Pancreas (tissue), 10 donors: ENCODE data around the gene TSPAN11. TPM values are rescaled to one million over a fixed set of nuclear protein-coding genes. Genes with fewer than 3 reads are reported as not detected.

Experiments used
- ATAC-seq, 4 donors: fragments of 200-7000 bp; cut with Tn5 transposase; one replicate each; pipeline versions ENCODE4 v1.8.0 to v1.9.1; 2020; ENCODE audit warnings: mild to moderate bottlenecking in 4 of 4, moderate library complexity in 4 of 4
- DNase-seq, 6 donors: peaks; one replicate each; pipeline ENCODE4 v3.0.0-alpha.2; 2020
- FAIRE-seq: peaks from 2 replicates; lab custom pipeline; 2012; peaks lifted over from hg19 to GRCh38; lab: Jason Lieb, UNC
- H3K27ac ChIP-seq, 4 donors: fragments of 200-600 bp; sonication (generic); 1 replicate in 3 of 4; 2 replicates in 1 of 4; pipeline versions ENCODE4 v1.5.0 to v1.8.0; 2020
- H3K27me3 ChIP-seq, 4 donors: fragments of 200-600 bp; one replicate each; pipeline ENCODE4 v1.8.0; 2021
- H3K36me3 ChIP-seq, 3 donors: fragments of 200-600 bp; sonication (generic) in 1 of 3; one replicate each; pipeline versions ENCODE4 v1.5.0 to v1.8.0; 2020 to 2021
- H3K4me1 ChIP-seq, 3 donors: fragments of 200-600 bp; one replicate each; pipeline ENCODE4 v1.8.0; 2021
- H3K4me3 ChIP-seq, 4 donors: fragments of 200-600 bp; sonication (generic) in 2 of 4; one replicate each; pipeline versions ENCODE4 v1.5.0 to v1.8.0; 2020 to 2021
- H3K9me3 ChIP-seq, 4 donors: fragments of 200-600 bp; one replicate each; pipeline ENCODE4 v1.8.0; 2021
- WGBS, 2 donors: extraction: QIAGEN DNeasy Blood & Tissue Kit; methylation state at CpG; one replicate each; pipeline ENCODE4 v1.1.7; 2013; 5-methylcytosine and 5-hydroxymethylcytosine counted together
- intact Hi-C, 3 donors: fragments of 100-400 bp; cut with DNase I; formaldehyde crosslinking; loops; one replicate each; pipeline versions ENCODE4 v1.11.1 to v1.14.2; 2022
- polyA plus RNA-seq, 2 donors: library from polyadenylated mRNA; stranded (reverse); fragments of 200-250 nt; gene quantifications; one replicate each; pipeline ENCODE4 v1.2.3, GENCODE V29; 2013
- total RNA-seq, 6 donors: library from RNA; stranded (reverse); fragmentation: NEBNext Ultra II Directional in 4 of 6; extraction: Animal tissue kit (Norgen Biotek cat#: 25700) in 4 of 6; gene quantifications; one replicate each; pipeline versions ENCODE4 v1.2.1 to v1.2.4, GENCODE V29; 2021 to 2023
- TF ChIP-seq, protein P1 (sequence below), 4 donors: fragments of 200-600 bp; sonication (generic) in 3 of 4; IDR thresholded peaks; one replicate each; pipeline versions ENCODE4 v1.5.0 to v1.8.0; 2021; ENCODE audit warnings: antibody characterized with exemption in 4 of 4
- donor health status: healthy with polysubstance abuse.
- donor health status: DM: no; HTN: no; CAD: no; lungs with moderate emphysema.
- donor health status: DM: no; HTN: no; CAD: no.
- donor health status: control.
- donor health status: control.
- donor health status: Bipolar disorder and iron deficiency.
- donor health status: DM: yes; HTN: yes; CAD: no.
- donor health status: DM: no; HTN: no; CAD: no.
- donor health status: DM: no; HTN: no; CAD: no.
- donor health status: DM: yes; HTN: yes; CAD: no.

Gene TSPAN11
- total and polyA plus RNA-seq, 8 donors, result 0.13 to 2.2 (median 0.44) TPM

DNA sequence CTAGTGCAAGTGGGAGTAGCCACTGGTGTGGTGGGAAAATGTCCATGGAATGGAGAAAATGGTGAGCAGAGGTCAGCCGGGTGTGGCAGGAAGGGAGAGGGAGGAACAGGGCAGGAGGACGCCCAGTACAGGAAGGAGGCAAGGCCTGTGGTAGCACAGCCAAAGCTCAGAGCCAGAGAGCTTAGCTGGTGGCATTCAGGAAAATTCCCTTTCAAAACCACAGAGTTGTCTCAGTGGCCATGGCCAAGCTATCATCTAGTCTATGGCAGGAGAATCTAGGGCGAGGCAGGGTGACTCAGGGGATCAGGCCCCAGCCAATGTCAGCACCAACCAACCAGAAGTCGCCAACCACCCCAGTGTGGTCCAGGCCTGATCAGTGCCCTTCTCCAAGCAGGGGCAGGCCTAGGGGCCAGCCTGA lies 79.4 kb downstream of the TSPAN11 start:
- no peak overlapping the region for H3K4me3 ChIP-seq
- H3K9me3 ChIP-seq, result no peaks in the 10 kb centered on the region
- H3K36me3 ChIP-seq, result no peaks in the 10 kb centered on the region
- TF ChIP-seq, protein P1, sequence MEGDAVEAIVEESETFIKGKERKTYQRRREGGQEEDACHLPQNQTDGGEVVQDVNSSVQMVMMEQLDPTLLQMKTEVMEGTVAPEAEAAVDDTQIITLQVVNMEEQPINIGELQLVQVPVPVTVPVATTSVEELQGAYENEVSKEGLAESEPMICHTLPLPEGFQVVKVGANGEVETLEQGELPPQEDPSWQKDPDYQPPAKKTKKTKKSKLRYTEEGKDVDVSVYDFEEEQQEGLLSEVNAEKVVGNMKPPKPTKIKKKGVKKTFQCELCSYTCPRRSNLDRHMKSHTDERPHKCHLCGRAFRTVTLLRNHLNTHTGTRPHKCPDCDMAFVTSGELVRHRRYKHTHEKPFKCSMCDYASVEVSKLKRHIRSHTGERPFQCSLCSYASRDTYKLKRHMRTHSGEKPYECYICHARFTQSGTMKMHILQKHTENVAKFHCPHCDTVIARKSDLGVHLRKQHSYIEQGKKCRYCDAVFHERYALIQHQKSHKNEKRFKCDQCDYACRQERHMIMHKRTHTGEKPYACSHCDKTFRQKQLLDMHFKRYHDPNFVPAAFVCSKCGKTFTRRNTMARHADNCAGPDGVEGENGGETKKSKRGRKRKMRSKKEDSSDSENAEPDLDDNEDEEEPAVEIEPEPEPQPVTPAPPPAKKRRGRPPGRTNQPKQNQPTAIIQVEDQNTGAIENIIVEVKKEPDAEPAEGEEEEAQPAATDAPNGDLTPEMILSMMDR (IDR thresholded peaks at IDR 0.05), result no peak
- no peaks in the 10 kb centered on the region for H3K4me1 ChIP-seq
- no peak for FAIRE-seq
- intact Hi-C loops, result no loop called here
- no peaks in the 10 kb centered on the region for H3K27me3 ChIP-seq
- no peak for ATAC-seq
- WGBS, 2 donors, result 83 to 90% methylated on average over 4 of the region's 4 CpGs
- peak in 1 of 6 donors; percentile 22 for DNase-seq
- H3K27ac ChIP-seq, result no peak overlapping the region

GRCh38 chr12:31006416-31007152 lies 80.0 kb downstream of the TSPAN11 start:
- peak in 1 of 6 donors; percentile 41 for DNase-seq
- no peak overlapping the region for H3K27ac ChIP-seq
- no peaks in the 10 kb centered on the region for H3K9me3 ChIP-seq
- no peak for ATAC-seq
- no peaks in the 10 kb centered on the region for H3K27me3 ChIP-seq
- H3K4me1 ChIP-seq, result no peaks in the 10 kb centered on the region
- intact Hi-C loops, result no loop called here
- no peak overlapping the region for H3K4me3 ChIP-seq
- 78 to 86% methylated on average over 9 of the region's 9 CpGs for WGBS, 2 donors
- no peak for FAIRE-seq
- H3K36me3 ChIP-seq, result no peaks in the 10 kb centered on the region
- TF ChIP-seq, protein P1 (IDR thresholded peaks at IDR 0.05), result no peak

DNA sequence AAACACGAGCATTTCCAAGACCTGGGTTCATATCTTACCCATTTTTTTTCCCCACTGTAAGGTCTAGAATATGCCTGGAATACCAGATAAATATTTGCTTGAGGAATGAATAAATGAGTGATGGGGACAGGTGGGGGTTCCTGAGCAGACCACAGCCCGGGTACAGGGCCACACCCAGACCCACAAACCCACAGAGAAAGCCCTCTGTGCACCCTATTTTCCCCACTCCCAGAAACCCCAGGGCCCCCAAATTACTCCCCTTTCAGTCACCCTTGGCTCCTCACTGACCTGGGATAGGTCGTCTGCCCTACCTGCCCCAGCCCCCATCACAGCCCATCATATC lies 80.6 kb downstream of the TSPAN11 start:
- DNase-seq (peak in 1 of 6 donors; percentile 25), FAIRE-seq (no peak), ATAC-seq (no peak)
- H3K36me3 ChIP-seq, result no peaks in the 10 kb centered on the region
- intact Hi-C loops, result no loop called here
- H3K9me3 ChIP-seq, result no peaks in the 10 kb centered on the region
- H3K27ac ChIP-seq, result no peak overlapping the region
- WGBS, 2 donors, result 60 to 65% methylated on average over 3 of the region's 3 CpGs
- TF ChIP-seq, protein P1 (IDR thresholded peaks at IDR 0.05), result no peak
- no peaks in the 10 kb centered on the region for H3K27me3 ChIP-seq
- no peaks in the 10 kb centered on the region for H3K4me1 ChIP-seq
- no peak overlapping the region for H3K4me3 ChIP-seq

DNA sequence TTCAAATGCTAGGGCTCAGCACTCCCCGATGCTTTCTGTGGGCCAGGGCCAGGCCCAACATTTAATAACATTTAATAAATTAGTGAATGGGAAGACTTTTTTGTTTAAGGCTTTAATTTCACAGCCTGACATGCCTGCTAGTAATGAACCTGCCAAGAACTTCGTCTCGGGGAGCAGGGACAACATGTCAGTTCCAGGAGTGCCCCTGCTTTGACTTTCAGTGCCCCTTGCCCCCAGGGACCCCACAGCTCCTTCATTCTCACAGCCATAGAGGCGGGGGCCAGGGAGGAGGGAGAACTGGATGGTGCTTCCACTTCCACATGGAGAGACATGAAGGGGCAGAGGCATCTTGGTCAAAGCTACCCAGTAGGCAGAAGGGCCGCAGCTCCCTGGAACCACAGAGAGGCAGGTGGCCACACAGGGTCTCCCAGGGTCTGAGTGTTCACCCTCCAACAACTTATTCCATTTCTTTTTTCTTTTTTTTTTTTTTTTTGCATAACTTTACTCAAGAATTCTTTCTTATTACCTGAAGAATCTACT lies 81.2 kb downstream of the TSPAN11 start:
- no peak overlapping the region for H3K4me3 ChIP-seq
- H3K27me3 ChIP-seq, result no peaks in the 10 kb centered on the region
- H3K9me3 ChIP-seq, result no peaks in the 10 kb centered on the region
- H3K27ac ChIP-seq, result no peak overlapping the region
- FAIRE-seq (no peak), ATAC-seq (no peak), DNase-seq (no peak)
- intact Hi-C loops, result no loop called here
- H3K4me1 ChIP-seq, result no peaks in the 10 kb centered on the region
- no peaks in the 10 kb centered on the region for H3K36me3 ChIP-seq
- 73 to 88% methylated on average over 5 of the region's 5 CpGs for WGBS, 2 donors
- TF ChIP-seq, protein P1 (IDR thresholded peaks at IDR 0.05), result no peak

DNA sequence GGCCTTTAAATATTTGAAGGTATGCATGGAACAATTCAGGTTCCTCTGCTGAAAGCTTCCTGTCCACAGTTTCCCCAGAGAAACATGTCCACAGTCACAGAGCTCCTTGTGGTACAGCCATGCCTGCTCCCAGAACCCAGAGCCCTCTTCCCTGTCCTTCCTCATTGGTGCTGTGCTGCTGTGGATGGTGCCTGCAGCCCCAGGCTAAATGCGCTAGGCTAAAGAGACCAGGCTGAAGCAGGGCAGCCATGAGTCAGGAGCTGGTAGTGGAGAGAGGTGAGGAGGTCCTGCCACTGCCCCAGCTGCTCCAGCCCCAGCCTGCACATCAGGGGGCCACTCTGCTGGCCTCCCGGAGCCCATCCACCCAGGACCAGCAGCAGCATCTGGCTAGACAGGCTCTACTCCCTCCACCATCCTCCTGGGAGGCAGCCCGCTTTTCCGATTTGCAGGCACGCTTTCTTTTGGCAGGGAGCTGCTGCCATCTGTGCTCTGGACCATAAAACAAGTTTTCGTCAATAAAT lies 81.8 kb downstream of the TSPAN11 start:
- TF ChIP-seq, protein P1 (IDR thresholded peaks at IDR 0.05), result no peak
- no peaks in the 10 kb centered on the region for H3K9me3 ChIP-seq

More for the DNA sequence above, 81.8 kb downstream of the TSPAN11 start:
- Histone ChIP-seq H3K4me3 (no peak overlapping the region), H3K4me1 (no peaks in the 10 kb centered on the region), H3K27me3 (no peaks in the 10 kb centered on the region), H3K27ac (no peak overlapping the region), H3K36me3 (no peaks in the 10 kb centered on the region)
- intact Hi-C loops, result no loop called here
- WGBS, 2 donors, result 85 to 92% methylated on average over 6 of the region's 6 CpGs
- ATAC-seq, result no peak
- DNase-seq, result no peak
- FAIRE-seq, result no peak
